NCI-H1417 treated with DMSO at 0.1 percent for 48 hours (cell line): ENCODE results near the gene CRELD2.

Source experiments
- DNase-seq: peaks from one replicate; lab custom pipeline; 2025; lab: John Stamatoyannopoulos, UW

CRELD2 gene

GRCh38 chr22:49917974-49918910 lies at the start of gene CRELD2, which contains the start of gene ALG12:
Gene CRELD2, plus strand, starts transcription at chr22:49918634. Its CDS starts 136 bp downstream, at chr22:49918770.
Gene ALG12, minus strand, starts transcription at chr22:49918438. Its CDS starts 4,673 bp downstream, at chr22:49913765.
- peak; percentile 40 for DNase-seq

GRCh38 chr22:49869086-49869830 lies 49.2 kb upstream of the CRELD2 start:
- DNase-seq, result no peak

GRCh38 chr22:49869845-49870712 lies 48.4 kb upstream of the CRELD2 start:
- DNase-seq, result no peak

- DNase-seq, result no peak
Measured at GRCh38 chr22:49871482-49871881, 47.0 kb upstream of the CRELD2 start.

GRCh38 chr22:49872347-49872746 lies 46.1 kb upstream of the CRELD2 start:
- DNase-seq, result no peak

- no peak for DNase-seq
Measured at GRCh38 chr22:49873228-49873940, 45.0 kb upstream of the CRELD2 start.

- DNase-seq, result no peak
Measured at GRCh38 chr22:49877642-49878041, 40.8 kb upstream of the CRELD2 start.

- DNase-seq, result no peak
Measured at GRCh38 chr22:49878206-49878605, 40.2 kb upstream of the CRELD2 start.

- DNase-seq, result no peak
Measured at GRCh38 chr22:49879871-49880270, 38.6 kb upstream of the CRELD2 start.

- no peak for DNase-seq
Measured at GRCh38 chr22:49880281-49880680, 38.2 kb upstream of the CRELD2 start.

- DNase-seq, result no peak
Measured at GRCh38 chr22:49881856-49882255, 36.6 kb upstream of the CRELD2 start.

GRCh38 chr22:49882519-49883293 lies 35.7 kb upstream of the CRELD2 start:
- no peak for DNase-seq

- no peak for DNase-seq
Measured at GRCh38 chr22:49883294-49883640, 35.2 kb upstream of the CRELD2 start.

- no peak for DNase-seq
Measured at GRCh38 chr22:49884075-49884474, 34.4 kb upstream of the CRELD2 start.

GRCh38 chr22:49884503-49885260 lies 33.8 kb upstream of the CRELD2 start:
- no peak for DNase-seq

- no peak for DNase-seq
Measured at GRCh38 chr22:49885281-49885680, 33.2 kb upstream of the CRELD2 start.

- no peak for DNase-seq
Measured at GRCh38 chr22:49885881-49886280, 32.6 kb upstream of the CRELD2 start.

- no peak for DNase-seq
Measured at GRCh38 chr22:49886346-49887063, 31.9 kb upstream of the CRELD2 start.

- no peak for DNase-seq
Measured at GRCh38 chr22:49887064-49887451, 31.4 kb upstream of the CRELD2 start.
